AG08396 (cell line): ENCODE measurements around the gene ZNF57.
A peak's percentile ranks its signal among the peaks of the same experiment; 100 is the strongest.
"Not testable (repeated sequence)": the region's sequence is repeated elsewhere in the genome, so short reads cannot be mapped to it uniquely, and the experiment has no call there.

Experiments
- DNase-seq: peaks from one replicate; pipeline ENCODE4 v3.0.0; 2012; ENCODE audit warnings: low spot score, mixed read lengths

ZNF57 gene

DNA sequence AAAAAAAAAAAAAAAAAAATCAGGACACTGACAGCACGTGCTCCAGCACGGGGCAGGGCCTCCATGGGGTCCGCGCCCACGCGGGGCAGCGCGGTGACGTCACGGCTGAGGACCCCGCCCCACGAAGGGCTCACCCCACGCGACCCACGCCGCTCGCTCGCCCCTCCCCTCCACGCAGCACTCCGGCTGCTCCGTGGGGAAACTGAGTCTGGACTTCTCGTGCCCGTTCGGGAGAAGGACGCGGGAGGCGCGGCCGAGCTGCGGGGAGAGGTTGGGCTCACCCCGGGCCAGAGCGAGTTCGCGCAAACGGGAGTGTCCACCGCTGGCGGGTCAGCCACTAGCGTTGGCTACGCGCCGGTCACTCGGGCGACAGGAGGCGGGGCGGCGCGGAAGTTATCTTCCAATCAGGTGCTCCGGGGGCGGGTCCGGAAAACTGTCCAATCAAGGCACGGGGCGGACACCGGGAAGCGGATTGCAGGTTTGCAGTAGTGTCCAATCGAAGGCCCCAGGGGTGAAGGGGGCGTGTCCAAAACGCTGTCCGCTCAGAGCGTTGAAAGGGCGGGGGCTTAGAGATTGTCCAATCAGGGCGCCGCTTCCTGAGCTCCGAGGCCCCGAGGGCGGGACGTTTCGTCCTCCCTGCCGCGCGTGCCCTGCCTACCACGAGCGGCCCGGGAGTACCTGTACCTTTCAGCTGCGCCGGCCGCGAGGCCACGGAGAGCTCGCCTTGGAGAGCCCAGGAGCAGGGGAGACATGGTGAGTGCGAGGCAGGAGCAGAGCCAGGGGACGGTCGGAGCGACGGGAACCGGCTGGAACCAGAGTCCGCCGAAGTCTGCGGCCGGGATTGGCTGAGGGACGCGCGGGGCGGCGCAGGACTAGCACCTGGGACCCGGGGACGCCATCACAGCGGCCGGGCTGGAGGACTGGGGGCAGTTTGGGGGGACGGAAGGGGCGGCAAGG, at the start of gene ZNF57:
Gene ZNF57, plus strand, starts transcription at position 633 of the 957 bp plus-strand sequence. Its CDS starts 118 bp downstream, at position 751.
- peak; percentile 100 for DNase-seq

GRCh38 chr19:2852598-2852997, 48.1 kb upstream of the ZNF57 start:
- DNase-seq = no peak

DNA sequence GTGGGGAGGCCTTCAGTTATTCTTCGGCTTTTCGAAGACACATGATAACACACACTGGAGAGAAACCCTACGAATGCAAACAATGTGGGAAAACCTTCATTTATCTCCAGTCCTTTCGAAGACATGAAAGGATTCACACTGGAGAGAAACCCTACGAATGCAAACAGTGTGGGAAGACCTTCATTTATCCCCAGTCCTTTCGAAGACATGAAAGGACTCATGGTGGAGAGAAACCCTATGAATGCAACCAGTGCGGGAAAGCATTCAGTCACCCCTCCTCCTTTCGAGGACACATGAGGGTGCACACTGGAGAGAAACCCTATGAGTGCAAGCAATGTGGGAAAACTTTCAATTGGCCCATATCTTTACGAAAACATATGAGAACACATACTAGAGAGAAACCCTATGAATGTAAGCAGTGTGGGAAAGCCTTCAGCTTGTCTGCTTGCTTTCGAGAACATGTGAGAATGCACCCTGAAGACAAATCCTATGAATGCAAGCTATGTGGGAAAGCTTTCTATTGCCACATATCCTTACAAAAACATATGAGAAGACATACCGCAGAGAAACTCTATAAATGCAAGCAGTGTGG, 47.6 kb upstream of the ZNF57 start:
- DNase-seq = no peak

- DNase-seq = no peak
Measured at GRCh38 chr19:2854849-2855248, 45.9 kb upstream of the ZNF57 start.

GRCh38 chr19:2856457-2857050, 44.2 kb upstream of the ZNF57 start:
- no peak for DNase-seq

DNA sequence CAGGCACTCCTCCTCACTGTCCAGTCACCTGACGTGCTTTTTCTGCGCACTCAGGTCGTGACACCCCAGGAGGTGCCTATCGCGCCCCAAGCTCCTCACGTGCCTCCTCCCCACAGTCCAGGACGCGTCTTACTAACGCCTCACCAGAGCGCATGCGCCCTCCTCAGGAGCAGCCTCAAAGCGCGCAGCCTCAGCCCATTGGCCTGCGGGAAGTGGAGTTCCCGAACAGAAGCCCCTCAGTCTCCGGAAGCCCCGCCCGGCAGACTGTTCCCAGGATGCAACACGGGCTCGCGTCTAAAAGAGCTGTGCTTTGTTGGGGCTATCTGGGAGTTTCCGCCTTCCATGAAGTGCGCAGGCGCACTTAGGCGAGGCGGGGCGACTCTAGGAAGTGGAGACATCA, 41.9 kb upstream of the ZNF57 start:
- DNase-seq = no peak

DNA sequence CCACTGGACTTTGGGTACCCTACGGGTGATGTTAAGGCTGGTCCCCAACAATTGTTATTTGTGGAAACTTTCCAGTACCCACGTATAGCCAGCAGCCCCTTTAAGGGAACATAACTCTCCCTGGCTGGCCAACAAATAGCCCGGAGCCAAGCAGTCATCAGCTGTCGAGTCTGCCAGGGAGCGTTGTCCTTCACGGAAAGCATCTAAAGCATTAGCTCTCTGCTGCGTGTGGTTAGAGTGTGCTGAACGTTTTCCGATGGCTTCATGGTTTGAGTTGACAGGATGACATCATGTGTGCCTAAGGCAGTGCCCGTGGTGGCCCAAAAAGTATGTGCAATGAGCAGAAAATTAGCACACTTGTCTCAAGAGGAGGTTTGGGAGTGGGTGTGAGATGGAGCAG, 36.9 kb upstream of the ZNF57 start:
- DNase-seq = no peak

DNA sequence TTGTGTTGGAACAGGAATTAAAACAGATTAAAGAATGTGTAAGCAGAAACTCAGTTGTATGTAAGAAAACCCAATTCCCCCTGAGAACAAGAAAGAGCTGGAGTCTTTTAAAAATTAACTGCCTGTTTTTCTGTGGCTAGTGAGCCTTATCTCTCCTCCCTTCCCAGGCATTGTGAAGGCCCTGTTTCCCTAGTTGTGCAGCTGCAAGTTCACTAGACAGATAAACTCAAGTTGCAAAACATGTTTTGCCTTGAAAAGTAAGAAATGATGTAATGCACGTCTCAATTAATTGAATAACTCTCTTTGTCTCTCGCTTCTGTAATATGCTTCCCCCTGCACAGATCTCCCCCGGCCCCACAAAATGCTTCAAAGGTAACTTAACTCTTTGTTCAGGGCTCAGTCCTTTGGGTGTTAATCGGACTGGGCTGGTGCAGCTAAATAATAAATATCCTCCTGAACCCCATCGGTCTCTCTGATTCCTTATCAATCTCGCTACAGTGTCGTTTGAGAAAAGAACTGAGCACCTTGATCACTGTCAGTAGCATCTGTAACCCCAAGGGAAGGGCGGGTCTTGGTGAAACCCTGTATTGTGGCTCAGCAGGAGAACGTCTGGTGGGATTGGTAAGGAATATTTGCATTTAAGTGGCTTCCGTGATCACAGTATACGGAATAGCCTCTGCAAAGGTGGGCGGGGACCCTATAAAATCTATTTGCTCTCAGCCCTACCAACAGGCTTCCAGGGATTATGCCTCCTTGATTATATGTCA, 35.2 kb upstream of the ZNF57 start:
- no peak for DNase-seq

DNA sequence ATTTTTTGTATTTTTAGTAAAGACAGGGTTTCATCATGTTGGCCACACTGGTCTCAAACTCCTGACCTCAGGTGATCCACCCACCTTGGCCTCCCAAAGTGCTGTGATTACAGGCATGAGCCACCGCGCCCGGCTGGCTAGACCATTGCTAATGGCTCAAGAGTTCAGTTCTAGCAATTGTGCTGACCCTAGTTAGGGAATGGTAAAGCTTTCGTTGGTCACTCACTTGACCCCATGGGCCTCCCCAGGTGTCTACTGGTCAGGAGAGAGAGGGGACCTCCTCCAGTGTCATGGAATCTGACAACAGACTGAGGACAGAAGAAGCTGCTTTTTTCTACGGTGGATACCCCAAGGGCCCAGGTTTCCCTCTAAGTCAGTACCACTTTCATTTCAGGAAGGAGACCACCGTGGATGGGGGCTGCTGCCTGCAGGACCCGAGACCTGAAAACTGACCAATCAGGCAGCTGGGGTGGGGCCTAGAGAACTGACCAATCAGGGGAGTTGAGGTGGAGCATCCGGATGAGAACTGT, 34.2 kb upstream of the ZNF57 start:
- no peak for DNase-seq

DNA sequence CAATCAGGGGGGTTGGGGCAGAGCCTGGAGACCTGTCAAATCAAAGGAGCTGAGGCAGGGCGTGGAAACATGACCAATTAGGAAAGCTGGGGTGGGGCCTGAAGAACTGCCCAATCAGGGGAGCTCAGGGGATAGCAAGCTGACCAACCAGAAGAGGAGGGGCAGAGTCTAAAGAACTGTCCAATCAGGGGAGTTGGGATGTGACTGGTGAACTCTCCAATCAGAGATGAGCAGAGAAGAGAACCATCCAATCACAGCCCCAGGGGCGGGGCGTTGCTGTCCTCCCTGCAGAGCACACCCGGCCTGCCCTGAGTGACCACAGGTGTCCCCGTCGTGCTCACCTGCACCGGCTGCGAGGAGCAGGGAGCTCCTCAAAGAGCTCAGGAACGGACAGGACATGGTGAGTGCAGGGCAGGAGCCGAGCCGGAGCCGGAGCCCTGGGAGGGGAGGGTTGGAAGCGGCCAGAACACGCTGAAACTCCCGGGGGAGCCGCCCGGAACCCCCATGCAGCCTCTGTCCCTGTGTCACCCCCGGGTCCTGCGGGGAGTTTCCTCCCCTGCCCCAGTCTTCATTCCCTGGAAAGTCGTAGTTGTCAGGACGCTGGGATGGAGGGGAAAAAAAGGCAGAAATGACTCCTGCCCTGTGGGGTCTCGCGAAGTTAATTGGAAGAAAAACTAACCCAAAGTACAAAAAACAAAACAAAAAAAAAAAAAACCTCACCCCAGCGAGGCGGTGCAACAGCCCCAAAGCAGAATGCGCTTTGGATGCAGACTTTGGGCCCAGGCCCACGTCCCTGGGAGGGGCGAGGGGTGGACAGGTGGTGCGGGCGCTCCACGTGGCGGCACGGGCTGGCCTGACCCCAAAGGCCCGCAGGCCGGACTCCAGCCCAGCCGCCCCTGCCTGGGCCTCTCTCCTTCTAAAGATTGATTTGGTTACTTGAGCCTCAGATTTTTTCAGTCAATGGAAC, 33.4 kb upstream of the ZNF57 start, which contains the start of gene ZNF556:
Gene ZNF556, plus strand, starts transcription at position 311 of the 967 bp plus-strand sequence. Its CDS starts 87 bp downstream, at position 398.
- peak; percentile 36 for DNase-seq

- DNase-seq = no peak
Measured at GRCh38 chr19:2869618-2870017, 31.1 kb upstream of the ZNF57 start.

GRCh38 chr19:2872175-2872574, 28.6 kb upstream of the ZNF57 start:
- not testable (repeated sequence) for DNase-seq

GRCh38 chr19:2877398-2878331, 23.1 kb upstream of the ZNF57 start:
- DNase-seq = no peak

DNA sequence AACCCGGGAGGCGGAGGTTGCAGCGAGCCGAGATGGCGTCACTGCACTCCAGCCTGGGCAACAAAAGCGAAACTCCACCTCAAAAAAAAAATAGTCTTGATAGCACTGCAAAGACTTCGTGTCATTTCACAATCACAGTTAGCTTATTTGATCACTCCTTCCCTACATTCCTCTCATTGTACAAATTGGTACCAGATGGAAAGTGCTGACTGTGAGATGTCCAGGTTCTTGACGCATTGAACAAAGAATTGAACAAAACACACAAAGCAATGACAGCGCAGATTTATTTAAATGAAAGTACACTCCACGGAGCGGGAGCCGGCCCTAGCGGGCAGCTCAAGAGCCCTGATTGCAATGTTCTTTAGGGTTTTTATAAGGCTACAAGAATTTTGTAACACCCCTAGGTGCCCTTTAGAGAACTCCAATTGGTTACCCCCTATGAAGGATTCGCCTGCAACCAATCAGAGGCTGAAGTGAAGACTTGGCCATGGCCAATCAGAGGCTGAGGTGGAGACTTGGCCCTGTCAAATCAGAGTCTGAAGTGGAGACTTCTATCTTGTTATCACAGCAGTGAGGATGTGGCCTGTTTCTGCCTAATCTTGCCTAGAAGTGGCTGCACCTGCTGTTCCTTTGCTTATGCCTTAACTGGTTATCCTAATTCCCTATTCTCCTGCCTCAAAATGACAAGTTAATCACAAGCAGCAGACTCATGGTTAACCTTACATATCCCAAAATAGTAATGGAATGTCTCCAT, 16.9 kb upstream of the ZNF57 start:
- no peak for DNase-seq

- DNase-seq = no peak
Measured at GRCh38 chr19:2885736-2886135, 15.0 kb upstream of the ZNF57 start.

DNA sequence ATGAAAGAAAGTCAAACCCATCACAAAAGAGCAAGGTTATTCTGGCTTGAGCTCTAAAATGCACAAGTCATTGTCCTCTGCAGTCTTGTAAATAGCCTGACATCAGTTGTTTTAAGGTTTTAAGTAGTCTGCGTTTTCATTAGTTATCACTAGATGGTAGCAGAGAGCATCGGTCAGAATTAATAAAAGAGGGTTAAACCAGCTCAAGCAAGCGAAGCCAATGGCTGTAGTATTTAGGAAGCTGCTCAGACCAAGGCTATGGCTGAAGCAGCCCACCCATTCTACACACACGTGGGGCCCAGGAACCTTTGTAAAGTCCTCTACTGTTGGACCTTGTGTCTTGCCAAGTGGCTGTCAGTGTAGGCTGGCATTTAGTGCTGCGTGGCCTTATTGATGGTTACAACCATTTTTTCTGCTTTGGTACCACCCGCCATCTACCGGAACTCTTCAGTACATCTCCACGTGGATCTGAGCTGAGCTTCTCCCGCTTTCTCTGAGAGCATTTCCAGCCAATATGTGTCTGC, 13.3 kb upstream of the ZNF57 start:
- DNase-seq = peak; percentile 73

- no peak for DNase-seq
Measured at GRCh38 chr19:2888731-2889224, 11.9 kb upstream of the ZNF57 start.

- DNase-seq = not testable (repeated sequence)
Measured at GRCh38 chr19:2890531-2890930, 10.2 kb upstream of the ZNF57 start.
